RWPE2 (cell line): ENCODE data around the gene UTY.
"Not testable (repeated sequence)": the region's sequence is repeated elsewhere in the genome, so short reads cannot be mapped to it uniquely, and the experiment has no call there.

ENCODE experiments used
- ATAC-seq: fragments of 200-7000 bp; cut with Tn5 transposase; 3 replicates; pipeline ENCODE4 v1.9.1; 2021; ENCODE audit warnings: low read depth
- DNase-seq: peaks from one replicate; pipeline ENCODE4 v3.0.0-alpha.2; 2020; ENCODE audit warnings: low spot score
- H3K27ac ChIP-seq: fragments of 450-650 bp; 2 replicates; pipeline ENCODE4 v1.5.1; 2017; ENCODE audit warnings: mild to moderate bottlenecking; ENCODE audit not compliant: poor library complexity, severe bottlenecking
- H3K27me3 ChIP-seq: fragments of 250-450 bp; sonication (Bioruptor Pico); 2 replicates; pipeline ENCODE4 v1.5.1; 2021; ENCODE audit warnings: mild to moderate bottlenecking, moderate library complexity; ENCODE audit not compliant: insufficient read depth, poor library complexity, severe bottlenecking
- H3K36me3 ChIP-seq: fragments of 250-450 bp; sonication (Bioruptor Pico); 2 replicates; pipeline ENCODE4 v1.5.1; 2020; ENCODE audit warnings: low read depth, mild to moderate bottlenecking, moderate library complexity
- H3K4me1 ChIP-seq: fragments of 250-450 bp; sonication (Bioruptor Pico); 2 replicates; pipeline ENCODE4 v1.5.1; 2021; ENCODE audit warnings: mild to moderate bottlenecking, moderate library complexity; ENCODE audit not compliant: insufficient read depth, poor library complexity, severe bottlenecking
- H3K4me3 ChIP-seq: fragments of 250-450 bp; sonication (Bioruptor Pico); 2 replicates; pipeline ENCODE4 v1.5.1; 2021; ENCODE audit warnings: mild to moderate bottlenecking, moderate library complexity; ENCODE audit not compliant: severe bottlenecking
- H3K9me3 ChIP-seq: fragments of 250-450 bp; sonication (Bioruptor Pico); 2 replicates; pipeline ENCODE4 v1.5.1; 2021; ENCODE audit warnings: mild to moderate bottlenecking, moderate library complexity; ENCODE audit not compliant: severe bottlenecking
- TF ChIP-seq, protein P1 (sequence below): fragments of 450-650 bp; IDR thresholded peaks from one replicate; pipeline ENCODE4 v1.5.1; 2017; ENCODE audit warnings: mild to moderate bottlenecking, moderate library complexity; ENCODE audit not compliant: poor library complexity, severe bottlenecking

UTY gene

GRCh38 chrY:13299411-13299810 is 180.4 kb downstream of the UTY start:
- no peaks in the 10 kb centered on the region for H3K27me3 ChIP-seq
- peaks cover 81% of the 10 kb centered on the region for H3K36me3 ChIP-seq
- no peak for ATAC-seq
- H3K4me1 ChIP-seq = no peaks in the 10 kb centered on the region
- no peak overlapping the region for H3K4me3 ChIP-seq
- no peak for DNase-seq
- TF ChIP-seq, protein P1, sequence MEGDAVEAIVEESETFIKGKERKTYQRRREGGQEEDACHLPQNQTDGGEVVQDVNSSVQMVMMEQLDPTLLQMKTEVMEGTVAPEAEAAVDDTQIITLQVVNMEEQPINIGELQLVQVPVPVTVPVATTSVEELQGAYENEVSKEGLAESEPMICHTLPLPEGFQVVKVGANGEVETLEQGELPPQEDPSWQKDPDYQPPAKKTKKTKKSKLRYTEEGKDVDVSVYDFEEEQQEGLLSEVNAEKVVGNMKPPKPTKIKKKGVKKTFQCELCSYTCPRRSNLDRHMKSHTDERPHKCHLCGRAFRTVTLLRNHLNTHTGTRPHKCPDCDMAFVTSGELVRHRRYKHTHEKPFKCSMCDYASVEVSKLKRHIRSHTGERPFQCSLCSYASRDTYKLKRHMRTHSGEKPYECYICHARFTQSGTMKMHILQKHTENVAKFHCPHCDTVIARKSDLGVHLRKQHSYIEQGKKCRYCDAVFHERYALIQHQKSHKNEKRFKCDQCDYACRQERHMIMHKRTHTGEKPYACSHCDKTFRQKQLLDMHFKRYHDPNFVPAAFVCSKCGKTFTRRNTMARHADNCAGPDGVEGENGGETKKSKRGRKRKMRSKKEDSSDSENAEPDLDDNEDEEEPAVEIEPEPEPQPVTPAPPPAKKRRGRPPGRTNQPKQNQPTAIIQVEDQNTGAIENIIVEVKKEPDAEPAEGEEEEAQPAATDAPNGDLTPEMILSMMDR = no peak
- H3K27ac ChIP-seq = no peak overlapping the region
- H3K9me3 ChIP-seq = no peaks in the 10 kb centered on the region

DNA sequence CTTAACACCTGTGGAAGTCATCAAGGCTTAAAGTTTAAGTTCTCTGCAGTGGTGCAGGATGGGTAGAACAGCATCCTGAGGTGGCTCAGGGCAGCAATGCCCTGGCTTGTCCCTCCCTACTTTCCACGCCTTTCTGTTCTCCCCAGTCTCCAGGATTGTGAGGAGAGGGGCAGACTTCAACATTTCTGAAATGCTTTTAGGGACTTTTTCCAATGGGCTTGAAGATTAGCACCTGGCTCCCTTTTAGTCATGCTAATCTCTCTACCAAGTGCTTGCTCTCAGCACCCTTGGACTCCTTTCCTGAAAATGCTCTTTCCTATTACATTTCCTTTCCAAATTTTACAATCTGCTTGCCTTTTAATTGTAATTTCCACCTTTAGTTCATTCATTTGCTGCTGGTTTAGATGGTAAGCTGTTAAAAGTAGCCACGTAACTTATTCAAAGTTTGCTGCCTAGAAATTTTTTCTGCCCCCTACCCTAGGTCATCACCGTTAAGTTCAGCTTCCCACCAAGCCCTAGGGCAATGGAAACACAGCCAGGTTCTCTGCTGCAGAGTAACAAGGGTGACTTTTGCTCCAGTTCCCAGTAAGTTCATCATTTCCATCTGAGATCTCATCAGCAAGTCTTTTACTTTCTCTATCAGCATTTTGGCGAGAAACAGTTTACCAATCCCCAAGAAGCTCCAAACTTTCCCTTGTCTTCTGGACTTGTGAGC is 183.5 kb downstream of the UTY start:
- no peaks in the 10 kb centered on the region for H3K9me3 ChIP-seq
- no peak overlapping the region for H3K27ac ChIP-seq
- H3K27me3 ChIP-seq = no peaks in the 10 kb centered on the region
- peaks cover 80% of the 10 kb centered on the region for H3K36me3 ChIP-seq
- TF ChIP-seq, protein P1 = no peak
- H3K4me3 ChIP-seq = no peak overlapping the region
- no peaks in the 10 kb centered on the region for H3K4me1 ChIP-seq
- no peak for ATAC-seq
- DNase-seq = no peak

- Histone ChIP-seq H3K4me3 (no peak overlapping the region), H3K27ac (no peak overlapping the region), H3K27me3 (no peaks in the 10 kb centered on the region), H3K9me3 (no peaks in the 10 kb centered on the region), H3K4me1 (no peaks in the 10 kb centered on the region), H3K36me3 (peaks cover 87% of the 10 kb centered on the region)
- no peak for ATAC-seq
- TF ChIP-seq, protein P1 = no peak
- no peak for DNase-seq
Observed at GRCh38 chrY:13295026-13295425, 184.8 kb downstream of the UTY start.

GRCh38 chrY:13291199-13291598 is 188.6 kb downstream of the UTY start:
- ATAC-seq = no peak
- no peaks in the 10 kb centered on the region for H3K9me3 ChIP-seq
- no peaks in the 10 kb centered on the region for H3K4me1 ChIP-seq
- peaks cover 88% of the 10 kb centered on the region for H3K36me3 ChIP-seq
- H3K27ac ChIP-seq = no peak overlapping the region
- no peaks in the 10 kb centered on the region for H3K27me3 ChIP-seq
- no peak overlapping the region for H3K4me3 ChIP-seq
- DNase-seq = no peak
- TF ChIP-seq, protein P1 = no peak

DNA sequence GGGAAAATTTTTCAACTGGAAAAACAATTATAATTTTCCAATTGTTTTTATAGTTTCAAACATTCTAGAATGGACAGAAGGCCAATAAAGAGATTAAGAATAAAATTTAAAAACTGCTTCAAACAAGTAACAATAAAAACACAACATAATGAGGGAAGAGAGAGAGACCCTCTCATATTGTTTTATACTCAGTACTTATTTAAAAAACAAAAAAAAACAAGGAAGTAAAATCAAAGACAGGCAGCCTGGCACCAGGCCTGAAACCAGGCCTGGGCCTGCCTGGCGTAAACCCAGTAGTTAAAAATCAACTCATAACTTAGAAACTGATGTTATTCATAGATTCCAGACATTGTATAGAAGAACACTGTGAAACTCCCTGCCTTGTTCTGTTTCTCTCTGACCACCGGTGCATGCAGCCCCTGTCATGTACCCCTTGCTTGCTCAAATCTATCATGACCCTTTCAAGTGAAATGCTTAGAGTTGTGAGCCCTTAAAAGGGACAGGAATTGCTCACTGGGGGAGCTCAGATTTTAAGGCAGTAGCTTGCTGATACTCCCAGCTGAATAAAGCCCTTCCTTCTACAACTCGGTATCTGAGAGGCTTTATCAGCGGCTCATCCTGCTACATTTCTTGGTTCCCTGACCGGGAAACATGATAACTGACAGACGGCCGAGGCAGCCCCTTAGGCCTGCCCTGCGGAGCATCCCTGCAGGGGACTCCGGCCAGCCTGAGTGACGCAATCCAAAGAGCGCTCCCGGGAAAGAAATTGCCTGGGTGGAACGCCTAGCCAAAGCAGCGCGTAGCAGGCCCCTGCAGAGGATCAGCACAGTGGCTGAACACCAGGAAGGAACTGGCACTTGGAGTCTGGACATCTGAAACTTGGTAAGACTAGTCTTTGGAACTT is 197.4 kb downstream of the UTY start:
- H3K4me1 ChIP-seq, ATAC-seq, H3K27ac ChIP-seq, DNase-seq, H3K27me3 ChIP-seq, H3K4me3 ChIP-seq, H3K9me3 ChIP-seq: not testable (repeated sequence)
- H3K36me3 ChIP-seq = peaks cover 42% of the 10 kb centered on the region
